Neural cell (in vitro differentiated cells): ENCODE data around the gene RILP.

Source experiments
- EP300 ChIP-seq: fragments of 450-650 bp; conservative IDR thresholded peaks from 2 replicates; pipeline ENCODE4 v1.6.1; 2014; ENCODE audit warnings: antibody characterized with exemption, mild to moderate bottlenecking, moderate library complexity; ENCODE audit not compliant: poor library complexity, severe bottlenecking
- EZH2 ChIP-seq: fragments of 200-600, 300-800 bp; shearing (Covaris generic), sonication (generic); IDR thresholded peaks from 2 replicates; pipeline ENCODE4 v1.6.1; 2014; ENCODE audit warnings: antibody characterized with exemption, low read length, borderline replicate concordance, mild to moderate bottlenecking; ENCODE audit not compliant: insufficient read depth, poor library complexity, severe bottlenecking
- MXI1 ChIP-seq: fragments of 450-650 bp; conservative IDR thresholded peaks from 2 replicates; pipeline ENCODE4 v1.6.1; 2014; ENCODE audit warnings: antibody characterized with exemption, mild to moderate bottlenecking; ENCODE audit not compliant: poor library complexity, severe bottlenecking
- POLR2AphosphoS5 ChIP-seq: IDR thresholded peaks from 2 replicates; pipeline ENCODE4 v1.6.1; 2012
- RAD21 ChIP-seq: fragments of 450-650 bp; conservative IDR thresholded peaks from 2 replicates; pipeline ENCODE4 v1.6.1; 2014; ENCODE audit warnings: antibody characterized with exemption, mild to moderate bottlenecking, moderate library complexity
- SMC3 ChIP-seq: fragments of 450-650 bp; conservative IDR thresholded peaks from 2 replicates; pipeline ENCODE4 v1.6.1; 2014; ENCODE audit warnings: antibody characterized with exemption, mild to moderate bottlenecking, moderate library complexity; ENCODE audit not compliant: poor library complexity
- TF ChIP-seq, protein P1 (sequence below): fragments of 450-650 bp; IDR thresholded peaks from 2 replicates; pipeline ENCODE4 v1.5.1; 2014; ENCODE audit warnings: antibody characterized with exemption, mild to moderate bottlenecking, moderate library complexity; ENCODE audit not compliant: poor library complexity, severe bottlenecking
- TF ChIP-seq, protein P2 (sequence below): IDR thresholded peaks from 2 replicates; pipeline ENCODE4 v1.6.1; 2012; ENCODE audit warnings: borderline replicate concordance

DNA sequence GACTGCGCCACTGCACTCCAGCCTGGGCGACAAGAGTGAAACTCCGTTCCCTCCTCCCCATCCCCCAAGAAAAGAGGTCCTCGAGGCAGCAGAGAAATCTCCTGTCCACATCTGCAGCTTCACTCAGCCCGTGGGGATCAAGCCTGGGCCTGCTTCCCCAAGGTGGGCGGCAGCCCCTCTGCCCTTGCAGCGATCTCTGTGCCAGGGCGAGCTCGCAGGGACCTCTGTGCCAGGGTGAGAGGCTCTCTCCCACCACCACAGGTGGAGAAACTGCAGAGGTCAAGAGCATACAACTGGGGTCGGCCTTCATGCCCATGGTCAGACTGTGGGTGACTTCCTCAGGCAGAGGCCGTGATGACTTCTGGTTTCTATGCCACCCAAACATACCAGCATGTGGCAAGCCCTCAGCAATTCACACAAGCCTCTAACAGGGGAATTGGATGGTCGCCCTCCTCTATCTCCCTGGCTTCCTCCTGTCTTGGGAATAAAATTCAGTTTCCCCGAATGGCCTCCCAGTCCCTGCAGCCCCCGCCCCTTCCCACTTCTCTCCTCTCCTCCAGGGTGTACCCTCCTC, 26.5 kb downstream of the RILP start:
- TF ChIP-seq EP300, result no peak
- TF ChIP-seq, protein P1, sequence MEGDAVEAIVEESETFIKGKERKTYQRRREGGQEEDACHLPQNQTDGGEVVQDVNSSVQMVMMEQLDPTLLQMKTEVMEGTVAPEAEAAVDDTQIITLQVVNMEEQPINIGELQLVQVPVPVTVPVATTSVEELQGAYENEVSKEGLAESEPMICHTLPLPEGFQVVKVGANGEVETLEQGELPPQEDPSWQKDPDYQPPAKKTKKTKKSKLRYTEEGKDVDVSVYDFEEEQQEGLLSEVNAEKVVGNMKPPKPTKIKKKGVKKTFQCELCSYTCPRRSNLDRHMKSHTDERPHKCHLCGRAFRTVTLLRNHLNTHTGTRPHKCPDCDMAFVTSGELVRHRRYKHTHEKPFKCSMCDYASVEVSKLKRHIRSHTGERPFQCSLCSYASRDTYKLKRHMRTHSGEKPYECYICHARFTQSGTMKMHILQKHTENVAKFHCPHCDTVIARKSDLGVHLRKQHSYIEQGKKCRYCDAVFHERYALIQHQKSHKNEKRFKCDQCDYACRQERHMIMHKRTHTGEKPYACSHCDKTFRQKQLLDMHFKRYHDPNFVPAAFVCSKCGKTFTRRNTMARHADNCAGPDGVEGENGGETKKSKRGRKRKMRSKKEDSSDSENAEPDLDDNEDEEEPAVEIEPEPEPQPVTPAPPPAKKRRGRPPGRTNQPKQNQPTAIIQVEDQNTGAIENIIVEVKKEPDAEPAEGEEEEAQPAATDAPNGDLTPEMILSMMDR, result no peak
- TF ChIP-seq, protein P2, sequence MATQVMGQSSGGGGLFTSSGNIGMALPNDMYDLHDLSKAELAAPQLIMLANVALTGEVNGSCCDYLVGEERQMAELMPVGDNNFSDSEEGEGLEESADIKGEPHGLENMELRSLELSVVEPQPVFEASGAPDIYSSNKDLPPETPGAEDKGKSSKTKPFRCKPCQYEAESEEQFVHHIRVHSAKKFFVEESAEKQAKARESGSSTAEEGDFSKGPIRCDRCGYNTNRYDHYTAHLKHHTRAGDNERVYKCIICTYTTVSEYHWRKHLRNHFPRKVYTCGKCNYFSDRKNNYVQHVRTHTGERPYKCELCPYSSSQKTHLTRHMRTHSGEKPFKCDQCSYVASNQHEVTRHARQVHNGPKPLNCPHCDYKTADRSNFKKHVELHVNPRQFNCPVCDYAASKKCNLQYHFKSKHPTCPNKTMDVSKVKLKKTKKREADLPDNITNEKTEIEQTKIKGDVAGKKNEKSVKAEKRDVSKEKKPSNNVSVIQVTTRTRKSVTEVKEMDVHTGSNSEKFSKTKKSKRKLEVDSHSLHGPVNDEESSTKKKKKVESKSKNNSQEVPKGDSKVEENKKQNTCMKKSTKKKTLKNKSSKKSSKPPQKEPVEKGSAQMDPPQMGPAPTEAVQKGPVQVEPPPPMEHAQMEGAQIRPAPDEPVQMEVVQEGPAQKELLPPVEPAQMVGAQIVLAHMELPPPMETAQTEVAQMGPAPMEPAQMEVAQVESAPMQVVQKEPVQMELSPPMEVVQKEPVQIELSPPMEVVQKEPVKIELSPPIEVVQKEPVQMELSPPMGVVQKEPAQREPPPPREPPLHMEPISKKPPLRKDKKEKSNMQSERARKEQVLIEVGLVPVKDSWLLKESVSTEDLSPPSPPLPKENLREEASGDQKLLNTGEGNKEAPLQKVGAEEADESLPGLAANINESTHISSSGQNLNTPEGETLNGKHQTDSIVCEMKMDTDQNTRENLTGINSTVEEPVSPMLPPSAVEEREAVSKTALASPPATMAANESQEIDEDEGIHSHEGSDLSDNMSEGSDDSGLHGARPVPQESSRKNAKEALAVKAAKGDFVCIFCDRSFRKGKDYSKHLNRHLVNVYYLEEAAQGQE, result no peak
- no peak for TF ChIP-seq EZH2
- TF ChIP-seq MXI1, result no peak
- no peak for TF ChIP-seq SMC3
- TF ChIP-seq POLR2AphosphoS5, result no peak
- TF ChIP-seq RAD21, result no peak
